HAP-1 (cell line): ENCODE measurements around the gene CCDC40.
"Not testable (repeated sequence)": the region's sequence is repeated elsewhere in the genome, so short reads cannot be mapped to it uniquely, and the experiment has no call there.

Source experiments
- DNase-seq, 2 experiments: peaks; one replicate each; pipeline ENCODE4 v3.0.0-alpha.2; 2016 to 2020; ENCODE audit warnings: low spot score in 2 of 2
- H3K27me3 ChIP-seq: fragments of 250-450 bp; sonication (Bioruptor Pico); 2 replicates; pipeline ENCODE4 v1.5.1; 2020; ENCODE audit warnings: low read depth, mild to moderate bottlenecking, moderate library complexity
- H3K36me3 ChIP-seq: fragments of 250-450 bp; sonication (Bioruptor Pico); replicated peaks from 2 replicates; pipeline ENCODE4 v1.5.1; 2020; ENCODE audit warnings: mild to moderate bottlenecking
- H3K4me1 ChIP-seq: fragments of 250-450 bp; sonication (Bioruptor Pico); 2 replicates; pipeline ENCODE4 v1.5.1; 2020; ENCODE audit warnings: mild to moderate bottlenecking
- H3K4me3 ChIP-seq: fragments of 250-450 bp; sonication (Bioruptor Pico); 2 replicates; pipeline ENCODE4 v1.5.1; 2020; ENCODE audit warnings: mild to moderate bottlenecking, moderate library complexity
- H3K9me3 ChIP-seq: fragments of 250-450 bp; sonication (Bioruptor Pico); 2 replicates; pipeline ENCODE4 v1.5.1; 2020; ENCODE audit warnings: mild to moderate bottlenecking, moderate library complexity
- in situ Hi-C: fragments of 300-500 bp; cut with MboI; formaldehyde crosslinking; loops from 3 replicates; pipeline ENCODE4 v1.14.3; 2020; ENCODE audit warnings: low sequenced_read_pairs, inconsistent platforms, mixed read lengths

The CCDC40 gene

GRCh38 chr17:79993390-79994227 is 42.8 kb upstream of the CCDC40 start:
- Histone ChIP-seq H3K4me3 (no peak overlapping the region), H3K36me3 (no peaks in the 10 kb centered on the region), H3K9me3 (no peaks in the 10 kb centered on the region), H3K4me1 (peaks cover 24% of the 10 kb centered on the region), H3K27me3 (no peaks in the 10 kb centered on the region)
- in situ Hi-C loops: loop anchor here (10.0 kb wide), 1 partner anchor 209 kb away; no protein-coding TSS in a partner anchor
- peak in 1 of 2 experiments; percentile 41 for DNase-seq

GRCh38 chr17:79994228-79994569 is 42.2 kb upstream of the CCDC40 start:
- H3K27me3 ChIP-seq, DNase-seq, H3K9me3 ChIP-seq, H3K4me3 ChIP-seq, H3K36me3 ChIP-seq: not testable (repeated sequence)
- in situ Hi-C loops: loop anchor here (10.0 kb wide), 1 partner anchor 209 kb away; no protein-coding TSS in a partner anchor
- H3K4me1 ChIP-seq: peaks cover 24% of the 10 kb centered on the region

GRCh38 chr17:79994602-79995001 is 41.8 kb upstream of the CCDC40 start:
- Histone ChIP-seq H3K4me3 (no peak overlapping the region), H3K9me3 (no peaks in the 10 kb centered on the region), H3K27me3 (no peaks in the 10 kb centered on the region), H3K36me3 (no peaks in the 10 kb centered on the region), H3K4me1 (peaks cover 24% of the 10 kb centered on the region)
- in situ Hi-C loops: loop anchor here (10.0 kb wide), 1 partner anchor 210 kb away; no protein-coding TSS in a partner anchor
- no peak for DNase-seq

GRCh38 chr17:79995696-79996095 is 40.7 kb upstream of the CCDC40 start:
- no peaks in the 10 kb centered on the region for H3K27me3 ChIP-seq
- no peak overlapping the region for H3K4me3 ChIP-seq
- H3K4me1 ChIP-seq: peaks cover 24% of the 10 kb centered on the region
- no peak for DNase-seq
- in situ Hi-C loops: loop anchor here (10.0 kb wide), 1 partner anchor 211 kb away; no protein-coding TSS in a partner anchor
- no peaks in the 10 kb centered on the region for H3K36me3 ChIP-seq
- no peaks in the 10 kb centered on the region for H3K9me3 ChIP-seq

- peaks cover 22% of the 10 kb centered on the region for H3K4me1 ChIP-seq
- no peaks in the 10 kb centered on the region for H3K9me3 ChIP-seq
- in situ Hi-C loops: loop anchor here (10.0 kb wide), 1 partner anchor 211 kb away; no protein-coding TSS in a partner anchor
- no peak for DNase-seq
- no peak overlapping the region for H3K4me3 ChIP-seq
- H3K36me3 ChIP-seq: no peaks in the 10 kb centered on the region
- H3K27me3 ChIP-seq: no peaks in the 10 kb centered on the region
Measured at GRCh38 chr17:79996291-79996690, 40.2 kb upstream of the CCDC40 start.

- Histone ChIP-seq H3K4me3 (no peak overlapping the region), H3K36me3 (no peaks in the 10 kb centered on the region), H3K27me3 (no peaks in the 10 kb centered on the region), H3K9me3 (no peaks in the 10 kb centered on the region), H3K4me1 (peaks cover 18% of the 10 kb centered on the region)
- no peak for DNase-seq
- in situ Hi-C loops: loop anchor here (10.0 kb wide), 1 partner anchor 212 kb away; no protein-coding TSS in a partner anchor
Measured at GRCh38 chr17:79997011-79997660, 39.3 kb upstream of the CCDC40 start.

GRCh38 chr17:80000136-80000535 is 36.3 kb upstream of the CCDC40 start:
- in situ Hi-C loops: no loop called here
- no peak for DNase-seq
- H3K36me3 ChIP-seq: no peaks in the 10 kb centered on the region
- H3K4me1 ChIP-seq: peaks cover 3% of the 10 kb centered on the region; the same call in 1 of the 2 replicates
- no peaks in the 10 kb centered on the region for H3K27me3 ChIP-seq
- no peak overlapping the region for H3K4me3 ChIP-seq
- no peaks in the 10 kb centered on the region for H3K9me3 ChIP-seq

GRCh38 chr17:80000981-80001775 is 35.3 kb upstream of the CCDC40 start:
- in situ Hi-C loops: no loop called here
- Histone ChIP-seq H3K9me3 (no peaks in the 10 kb centered on the region), H3K4me1 (peaks cover 3% of the 10 kb centered on the region; the same call in 1 of the 2 replicates), H3K4me3 (no peak overlapping the region), H3K27me3 (no peaks in the 10 kb centered on the region), H3K36me3 (no peaks in the 10 kb centered on the region)
- DNase-seq: no peak

GRCh38 chr17:80002070-80002641 is 34.3 kb upstream of the CCDC40 start:
- H3K4me3 ChIP-seq: no peak overlapping the region
- no peaks in the 10 kb centered on the region for H3K27me3 ChIP-seq
- peaks cover 5% of the 10 kb centered on the region; the same call in 1 of the 2 replicates for H3K4me1 ChIP-seq
- no peaks in the 10 kb centered on the region for H3K9me3 ChIP-seq
- in situ Hi-C loops: no loop called here
- no peak for DNase-seq
- H3K36me3 ChIP-seq: no peaks in the 10 kb centered on the region

GRCh38 chr17:80002690-80003490 is 33.6 kb upstream of the CCDC40 start:
- H3K27me3 ChIP-seq: no peaks in the 10 kb centered on the region
- no peak for DNase-seq
- in situ Hi-C loops: no loop called here
- peaks cover 5% of the 10 kb centered on the region; the same call in 1 of the 2 replicates for H3K4me1 ChIP-seq
- no peaks in the 10 kb centered on the region for H3K9me3 ChIP-seq
- no peaks in the 10 kb centered on the region; the same call in 1 of the 2 replicates for H3K36me3 ChIP-seq
- no peak overlapping the region for H3K4me3 ChIP-seq

GRCh38 chr17:80003969-80004368 is 32.5 kb upstream of the CCDC40 start:
- in situ Hi-C loops: no loop called here
- no peaks in the 10 kb centered on the region for H3K9me3 ChIP-seq
- H3K4me1 ChIP-seq: peaks cover 7% of the 10 kb centered on the region
- no peaks in the 10 kb centered on the region; the same call in 1 of the 2 replicates for H3K36me3 ChIP-seq
- no peak overlapping the region for H3K4me3 ChIP-seq
- no peak for DNase-seq
- H3K27me3 ChIP-seq: no peaks in the 10 kb centered on the region

GRCh38 chr17:80005360-80006338 is 30.8 kb upstream of the CCDC40 start:
- DNase-seq: peak; percentile 25 to 76

More at GRCh38 chr17:80005360-80006338, 30.8 kb upstream of the CCDC40 start:
- Histone ChIP-seq H3K4me1 (peaks cover 7% of the 10 kb centered on the region), H3K36me3 (no peaks in the 10 kb centered on the region; the same call in 1 of the 2 replicates), H3K4me3 (peak overlapping the region; percentile 10; the same call in 1 of the 2 replicates), H3K9me3 (no peaks in the 10 kb centered on the region), H3K27me3 (no peaks in the 10 kb centered on the region)
- in situ Hi-C loops: no loop called here
